ENCODE measurements around the gene CD160. TPM values are rescaled to one million over a fixed set of nuclear protein-coding genes. Genes with fewer than 3 reads are reported as not detected.
"Not testable (repeated sequence)": the region's sequence is repeated elsewhere in the genome, so short reads cannot be mapped to it uniquely, and the experiment has no call there.

The CD160 gene
- total RNA-seq, 1 experiment from 2014 or later: not detected

- not testable (repeated sequence) for H3K9ac ChIP-seq (ENCODE audit: low read length); DNase-seq; H3K4me2 ChIP-seq (ENCODE audit: low read depth, low read length, poor library complexity, severe bottlenecking); H3K9me2 ChIP-seq (replicated peaks; ENCODE audit: insufficient read depth, low read length); H4K20me1 ChIP-seq (ENCODE audit: insufficient read depth, low read depth, low read length); H3K79me2 ChIP-seq (ENCODE audit: low read length); H3K27ac ChIP-seq (ENCODE audit: low read length); H3K4me1 ChIP-seq (ENCODE audit: low read length); H3K27me3 ChIP-seq (ENCODE audit: low read length); H3K9me3 ChIP-seq (ENCODE audit: low read length); H3K4me3 ChIP-seq (ENCODE audit: low read length); H2AFZ ChIP-seq (ENCODE audit: low read length)
- peaks cover 31% of the 10 kb centered on the region for H3K36me3 ChIP-seq (ENCODE audit: insufficient read depth, low read length)
These were observed 46.5 kb downstream of the CD160 start for GRCh38 chr1:145765585-145766360.

GRCh38 chr1:145766926-145767325 lies 47.6 kb downstream of the CD160 start:
- H3K9me2 ChIP-seq (replicated peaks; ENCODE audit: insufficient read depth, low read length); H3K4me1 ChIP-seq (ENCODE audit: low read length); H3K27me3 ChIP-seq (ENCODE audit: low read length); H3K27ac ChIP-seq (ENCODE audit: low read length); H4K20me1 ChIP-seq (ENCODE audit: insufficient read depth, low read depth, low read length); H3K79me2 ChIP-seq (ENCODE audit: low read length); H3K4me3 ChIP-seq (ENCODE audit: low read length); H2AFZ ChIP-seq (ENCODE audit: low read length); H3K4me2 ChIP-seq (ENCODE audit: low read depth, low read length, poor library complexity, severe bottlenecking); H3K9me3 ChIP-seq (ENCODE audit: low read length); H3K9ac ChIP-seq (ENCODE audit: low read length); DNase-seq: not testable (repeated sequence)
- H3K36me3 ChIP-seq (ENCODE audit: insufficient read depth, low read length): peaks cover 27% of the 10 kb centered on the region

- not testable (repeated sequence) for H3K9me3 ChIP-seq (ENCODE audit: low read length); H2AFZ ChIP-seq (ENCODE audit: low read length); H4K20me1 ChIP-seq (ENCODE audit: insufficient read depth, low read depth, low read length); H3K9me2 ChIP-seq (replicated peaks; ENCODE audit: insufficient read depth, low read length); DNase-seq; H3K79me2 ChIP-seq (ENCODE audit: low read length); H3K4me2 ChIP-seq (ENCODE audit: low read depth, low read length, poor library complexity, severe bottlenecking); H3K4me1 ChIP-seq (ENCODE audit: low read length); H3K9ac ChIP-seq (ENCODE audit: low read length); H3K4me3 ChIP-seq (ENCODE audit: low read length); H3K27ac ChIP-seq (ENCODE audit: low read length); H3K27me3 ChIP-seq (ENCODE audit: low read length)
- peaks cover 18% of the 10 kb centered on the region for H3K36me3 ChIP-seq (ENCODE audit: insufficient read depth, low read length)
These were observed 48.7 kb downstream of the CD160 start for GRCh38 chr1:145768004-145768403.

- Histone ChIP-seq H3K9ac (ENCODE audit: low read length) (no peak overlapping the region), H3K79me2 (ENCODE audit: low read length) (peaks cover 5% of the 10 kb centered on the region; the same call in 1 of the 2 replicates), H4K20me1 (ENCODE audit: insufficient read depth, low read depth, low read length) (no peaks in the 10 kb centered on the region), H3K9me2 (replicated peaks; ENCODE audit: insufficient read depth, low read length) (no peaks in the 10 kb centered on the region), H3K4me3 (ENCODE audit: low read length) (no peak overlapping the region), H3K36me3 (ENCODE audit: insufficient read depth, low read length) (peaks cover 16% of the 10 kb centered on the region), H3K4me1 (ENCODE audit: low read length) (no peaks in the 10 kb centered on the region), H3K27ac (ENCODE audit: low read length) (no peak overlapping the region), H2AFZ (ENCODE audit: low read length) (no peak overlapping the region), H3K9me3 (ENCODE audit: low read length) (no peaks in the 10 kb centered on the region; the same call in 1 of the 2 replicates), H3K4me2 (ENCODE audit: low read depth, low read length, poor library complexity, severe bottlenecking) (no peak overlapping the region), H3K27me3 (ENCODE audit: low read length) (no peaks in the 10 kb centered on the region)
- no peak for DNase-seq
These were observed 51.8 kb downstream of the CD160 start for GRCh38 chr1:145771056-145771455.

- no peaks in the 10 kb centered on the region; the same call in 1 of the 2 replicates for H3K9me3 ChIP-seq (ENCODE audit: low read length)
- peaks cover 26% of the 10 kb centered on the region for H3K79me2 ChIP-seq (ENCODE audit: low read length)
- no peak overlapping the region for H3K4me3 ChIP-seq (ENCODE audit: low read length)
- no peaks in the 10 kb centered on the region for H3K4me1 ChIP-seq (ENCODE audit: low read length)
- no peak for DNase-seq
- no peak overlapping the region for H3K27ac ChIP-seq (ENCODE audit: low read length)
- H3K4me2 ChIP-seq (ENCODE audit: low read depth, low read length, poor library complexity, severe bottlenecking): no peak overlapping the region
- H3K9ac ChIP-seq (ENCODE audit: low read length): no peak overlapping the region
- H3K36me3 ChIP-seq (ENCODE audit: insufficient read depth, low read length): peaks cover 16% of the 10 kb centered on the region
- no peak overlapping the region for H2AFZ ChIP-seq (ENCODE audit: low read length)
- H4K20me1 ChIP-seq (ENCODE audit: insufficient read depth, low read depth, low read length): no peaks in the 10 kb centered on the region
- H3K27me3 ChIP-seq (ENCODE audit: low read length): no peaks in the 10 kb centered on the region
- no peaks in the 10 kb centered on the region for H3K9me2 ChIP-seq (replicated peaks; ENCODE audit: insufficient read depth, low read length)
These were observed 54.1 kb downstream of the CD160 start for GRCh38 chr1:145773423-145773822.

- Histone ChIP-seq H3K4me2 (ENCODE audit: low read depth, low read length, poor library complexity, severe bottlenecking) (no peak overlapping the region), H3K79me2 (ENCODE audit: low read length) (peaks cover 33% of the 10 kb centered on the region), H3K27ac (ENCODE audit: low read length) (no peak overlapping the region), H3K9me3 (ENCODE audit: low read length) (no peaks in the 10 kb centered on the region), H3K9ac (ENCODE audit: low read length) (no peak overlapping the region), H3K9me2 (replicated peaks; ENCODE audit: insufficient read depth, low read length) (no peaks in the 10 kb centered on the region), H3K4me3 (ENCODE audit: low read length) (no peak overlapping the region), H3K27me3 (ENCODE audit: low read length) (no peaks in the 10 kb centered on the region), H4K20me1 (ENCODE audit: insufficient read depth, low read depth, low read length) (no peaks in the 10 kb centered on the region), H2AFZ (ENCODE audit: low read length) (no peak overlapping the region), H3K4me1 (ENCODE audit: low read length) (no peaks in the 10 kb centered on the region), H3K36me3 (ENCODE audit: insufficient read depth, low read length) (no peaks in the 10 kb centered on the region)
- no peak for DNase-seq
These were observed 58.3 kb downstream of the CD160 start for GRCh38 chr1:145777357-145778145.

GRCh38 chr1:145778146-145778540 lies 58.8 kb downstream of the CD160 start:
- H3K9me2 ChIP-seq (replicated peaks; ENCODE audit: insufficient read depth, low read length): no peaks in the 10 kb centered on the region
- no peak overlapping the region for H3K4me3 ChIP-seq (ENCODE audit: low read length)
- no peaks in the 10 kb centered on the region for H3K9me3 ChIP-seq (ENCODE audit: low read length)
- H2AFZ ChIP-seq (ENCODE audit: low read length): no peak overlapping the region
- no peaks in the 10 kb centered on the region for H3K4me1 ChIP-seq (ENCODE audit: low read length)
- H3K36me3 ChIP-seq (ENCODE audit: insufficient read depth, low read length): no peaks in the 10 kb centered on the region
- no peak overlapping the region for H3K27ac ChIP-seq (ENCODE audit: low read length)
- H3K79me2 ChIP-seq (ENCODE audit: low read length): peaks cover 36% of the 10 kb centered on the region
- no peaks in the 10 kb centered on the region for H4K20me1 ChIP-seq (ENCODE audit: insufficient read depth, low read depth, low read length)
- no peak overlapping the region for H3K4me2 ChIP-seq (ENCODE audit: low read depth, low read length, poor library complexity, severe bottlenecking)
- DNase-seq: no peak
- H3K27me3 ChIP-seq (ENCODE audit: low read length): no peaks in the 10 kb centered on the region
- no peak overlapping the region for H3K9ac ChIP-seq (ENCODE audit: low read length)

- H3K9ac ChIP-seq (ENCODE audit: low read length): no peak overlapping the region
- no peaks in the 10 kb centered on the region for H3K9me2 ChIP-seq (replicated peaks; ENCODE audit: insufficient read depth, low read length)
- H3K9me3 ChIP-seq (ENCODE audit: low read length): no peaks in the 10 kb centered on the region
- peaks cover 58% of the 10 kb centered on the region for H3K79me2 ChIP-seq (ENCODE audit: low read length)
- H3K36me3 ChIP-seq (ENCODE audit: insufficient read depth, low read length): peaks cover 8% of the 10 kb centered on the region; the same call in 1 of the 2 replicates
- no peak overlapping the region for H3K4me2 ChIP-seq (ENCODE audit: low read depth, low read length, poor library complexity, severe bottlenecking)
- H3K27me3 ChIP-seq (ENCODE audit: low read length): no peaks in the 10 kb centered on the region
- no peak overlapping the region for H3K4me3 ChIP-seq (ENCODE audit: low read length)
- H3K27ac ChIP-seq (ENCODE audit: low read length): no peak overlapping the region
- H2AFZ ChIP-seq (ENCODE audit: low read length): no peak overlapping the region
- peaks cover 12% of the 10 kb centered on the region for H3K4me1 ChIP-seq (ENCODE audit: low read length)
- H4K20me1 ChIP-seq (ENCODE audit: insufficient read depth, low read depth, low read length): no peaks in the 10 kb centered on the region
- DNase-seq: no peak
These were observed 63.2 kb downstream of the CD160 start for GRCh38 chr1:145782272-145783099.
